Karpas-422 (cell line): ENCODE measurements around the gene COL15A1. TPM values are rescaled to one million over a fixed set of nuclear protein-coding genes. Genes with fewer than 3 reads are reported as not detected.

Experiments used
- DNase-seq: peaks from one replicate; pipeline ENCODE4 v3.0.0-alpha.2; 2015
- H2AFZ ChIP-seq: fragments of 200-600 bp; sonication (generic); 2 replicates; pipeline ENCODE4 v1.6.1; 2014; ENCODE audit warnings: antibody characterized with exemption, low read length, mixed read lengths
- H3K27ac ChIP-seq: fragments of 200-600 bp; sonication (generic); 2 replicates; pipeline ENCODE4 v1.5.1; 2014; ENCODE audit warnings: mild to moderate bottlenecking, low read length, moderate library complexity
- H3K27me3 ChIP-seq: fragments of 200-600 bp; sonication (generic); 2 replicates; pipeline ENCODE4 v1.6.1; 2014; ENCODE audit warnings: low read length, mixed read lengths
- H3K36me3 ChIP-seq: fragments of 200-600 bp; sonication (generic); 2 replicates; pipeline ENCODE4 v1.6.1; 2014; ENCODE audit warnings: low read length, mixed read lengths; ENCODE audit not compliant: insufficient read depth
- H3K4me1 ChIP-seq: fragments of 200-600 bp; sonication (generic); 2 replicates; pipeline ENCODE4 v1.6.1; 2014; ENCODE audit warnings: mild to moderate bottlenecking, low read length, mixed read lengths
- H3K4me2 ChIP-seq: fragments of 200-600 bp; sonication (generic); 2 replicates; pipeline ENCODE4 v1.6.1; 2014; ENCODE audit warnings: low read length, low read depth, mild to moderate bottlenecking; ENCODE audit not compliant: poor library complexity, severe bottlenecking
- H3K4me3 ChIP-seq: fragments of 200-600 bp; sonication (generic); 2 replicates; pipeline ENCODE4 v1.5.1; 2014; ENCODE audit warnings: mild to moderate bottlenecking, antibody characterized with exemption, low read length, mixed read lengths
- H3K79me2 ChIP-seq: fragments of 200-600 bp; sonication (generic); 2 replicates; pipeline ENCODE4 v1.6.1; 2014; ENCODE audit warnings: mild to moderate bottlenecking, low read length, mixed read lengths
- H3K9ac ChIP-seq: fragments of 200-600 bp; sonication (generic); 2 replicates; pipeline ENCODE4 v1.6.0; 2014; ENCODE audit warnings: low read length
- H3K9me2 ChIP-seq: fragments of 200-600 bp; sonication (generic), shearing (Covaris generic); replicated peaks from 2 replicates; pipeline ENCODE4 v1.6.0; 2014; ENCODE audit warnings: mild to moderate bottlenecking, low read length, moderate library complexity; ENCODE audit not compliant: insufficient read depth
- H3K9me3 ChIP-seq: fragments of 300-700, 200-600 bp; sonication (generic); 2 replicates; pipeline ENCODE4 v1.6.1; 2014; ENCODE audit warnings: low read length, mixed read lengths
- H4K20me1 ChIP-seq: fragments of 200-600 bp; sonication (generic); 2 replicates; pipeline ENCODE4 v1.6.1; 2014; ENCODE audit warnings: mild to moderate bottlenecking, antibody characterized with exemption, low read length, low read depth; ENCODE audit not compliant: insufficient read depth
- total RNA-seq: library from RNA; depleted of rRNA; stranded (reverse); fragments of >200 nt; shearing (Covaris generic); gene quantifications from 2 replicates; pipeline ENCODE4 v1.2.3, GENCODE V29; 2014; ENCODE audit warnings: low replicate concordance

Gene COL15A1
- total RNA-seq, 1 experiment from 2014 or later, result 0.93 TPM

GRCh38 chr9:98977246-98977714 lies 33.6 kb downstream of the COL15A1 start:
- Histone ChIP-seq H3K9me2 (no peaks in the 10 kb centered on the region), H3K4me1 (peaks cover 4% of the 10 kb centered on the region), H3K27me3 (0 out of 2 replicates have a peak, but pooled peaks cover 3% of the 10 kb centered on the region), H3K27ac (no peak overlapping the region), H3K4me2 (no peak overlapping the region), H4K20me1 (no peaks in the 10 kb centered on the region), H3K4me3 (no peak overlapping the region), H3K9ac (no peak overlapping the region), H3K9me3 (no peaks in the 10 kb centered on the region), H3K36me3 (no peaks in the 10 kb centered on the region), H3K79me2 (no peaks in the 10 kb centered on the region), H2AFZ (no peak overlapping the region)
- no peak for DNase-seq

DNA sequence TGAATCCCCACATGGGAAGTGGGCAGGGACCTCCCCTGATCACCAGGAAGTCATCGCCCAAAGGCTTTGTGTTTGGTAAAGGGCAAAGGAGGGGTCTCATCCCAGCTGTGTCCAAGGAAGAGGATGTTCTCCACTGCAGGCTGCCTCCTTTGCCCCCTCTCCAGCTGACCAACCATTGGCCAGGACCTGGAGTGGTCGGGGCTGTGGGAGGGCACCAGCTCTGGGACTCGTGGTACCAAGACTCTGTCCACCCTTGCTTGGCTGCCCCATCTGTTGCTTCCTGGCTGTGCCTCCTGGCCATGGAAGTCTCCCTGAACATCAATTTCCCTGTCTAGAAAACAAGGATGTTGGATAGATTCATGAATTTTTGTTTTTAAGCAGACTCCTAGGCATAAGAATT lies 34.1 kb downstream of the COL15A1 start:
- no peaks in the 10 kb centered on the region for H3K79me2 ChIP-seq

GRCh38 chr9:98978231-98978681 lies 34.5 kb downstream of the COL15A1 start:
- Histone ChIP-seq H3K4me2 (no peak overlapping the region), H2AFZ (no peak overlapping the region), H3K9me3 (no peaks in the 10 kb centered on the region), H3K27me3 (0 out of 2 replicates have a peak, but pooled peaks cover 3% of the 10 kb centered on the region), H3K9ac (no peak overlapping the region), H3K36me3 (no peaks in the 10 kb centered on the region), H3K9me2 (no peaks in the 10 kb centered on the region), H3K79me2 (no peaks in the 10 kb centered on the region), H4K20me1 (no peaks in the 10 kb centered on the region), H3K27ac (no peak overlapping the region), H3K4me1 (peaks cover 4% of the 10 kb centered on the region), H3K4me3 (no peak overlapping the region)
- DNase-seq, result no peak

More for the DNA sequence above, 34.1 kb downstream of the COL15A1 start:
- Histone ChIP-seq H3K27ac (no peak overlapping the region), H3K4me1 (peaks cover 4% of the 10 kb centered on the region), H2AFZ (no peak overlapping the region), H4K20me1 (no peaks in the 10 kb centered on the region), H3K9me3 (no peaks in the 10 kb centered on the region), H3K36me3 (no peaks in the 10 kb centered on the region), H3K4me3 (no peak overlapping the region), H3K4me2 (no peak overlapping the region), H3K9me2 (no peaks in the 10 kb centered on the region), H3K27me3 (0 out of 2 replicates have a peak, but pooled peaks cover 3% of the 10 kb centered on the region), H3K9ac (no peak overlapping the region)
- DNase-seq, result no peak

- no peaks in the 10 kb centered on the region for H3K79me2 ChIP-seq
- H3K9ac ChIP-seq, result no peak overlapping the region
- H3K27me3 ChIP-seq, result 0 out of 2 replicates have a peak, but pooled peaks cover 3% of the 10 kb centered on the region
- H2AFZ ChIP-seq, result no peak overlapping the region
- H3K9me2 ChIP-seq, result no peaks in the 10 kb centered on the region
- no peaks in the 10 kb centered on the region for H4K20me1 ChIP-seq
- no peak overlapping the region for H3K27ac ChIP-seq
- H3K9me3 ChIP-seq, result no peaks in the 10 kb centered on the region
- H3K4me3 ChIP-seq, result no peak overlapping the region
- peaks cover under 1% of the 10 kb centered on the region; the same call in 1 of the 2 replicates for H3K4me1 ChIP-seq
- no peak overlapping the region for H3K4me2 ChIP-seq
- H3K36me3 ChIP-seq, result no peaks in the 10 kb centered on the region
- DNase-seq, result no peak
Observed at GRCh38 chr9:98980291-98980690, 36.6 kb downstream of the COL15A1 start.

GRCh38 chr9:98983295-98984268 lies 39.9 kb downstream of the COL15A1 start:
- H3K4me2 ChIP-seq, result no peak overlapping the region
- no peaks in the 10 kb centered on the region for H3K36me3 ChIP-seq
- no peak overlapping the region for H3K27ac ChIP-seq
- 0 out of 2 replicates have a peak, but pooled peaks cover 3% of the 10 kb centered on the region for H3K4me1 ChIP-seq
- H3K4me3 ChIP-seq, result no peak overlapping the region
- no peak overlapping the region for H2AFZ ChIP-seq
- no peaks in the 10 kb centered on the region for H4K20me1 ChIP-seq
- H3K9ac ChIP-seq, result no peak overlapping the region
- no peak for DNase-seq
- no peaks in the 10 kb centered on the region for H3K27me3 ChIP-seq
- no peaks in the 10 kb centered on the region for H3K9me3 ChIP-seq
- H3K79me2 ChIP-seq, result no peaks in the 10 kb centered on the region
- H3K9me2 ChIP-seq, result no peaks in the 10 kb centered on the region

GRCh38 chr9:98985596-98985995 lies 41.9 kb downstream of the COL15A1 start:
- Histone ChIP-seq H3K79me2 (no peaks in the 10 kb centered on the region), H3K27me3 (no peaks in the 10 kb centered on the region), H3K4me2 (no peak overlapping the region), H3K27ac (no peak overlapping the region), H3K4me3 (no peak overlapping the region), H3K36me3 (no peaks in the 10 kb centered on the region), H4K20me1 (no peaks in the 10 kb centered on the region), H3K4me1 (0 out of 2 replicates have a peak, but pooled peaks cover 3% of the 10 kb centered on the region), H3K9me3 (no peaks in the 10 kb centered on the region), H2AFZ (no peak overlapping the region), H3K9me2 (no peaks in the 10 kb centered on the region), H3K9ac (no peak overlapping the region)
- no peak for DNase-seq

DNA sequence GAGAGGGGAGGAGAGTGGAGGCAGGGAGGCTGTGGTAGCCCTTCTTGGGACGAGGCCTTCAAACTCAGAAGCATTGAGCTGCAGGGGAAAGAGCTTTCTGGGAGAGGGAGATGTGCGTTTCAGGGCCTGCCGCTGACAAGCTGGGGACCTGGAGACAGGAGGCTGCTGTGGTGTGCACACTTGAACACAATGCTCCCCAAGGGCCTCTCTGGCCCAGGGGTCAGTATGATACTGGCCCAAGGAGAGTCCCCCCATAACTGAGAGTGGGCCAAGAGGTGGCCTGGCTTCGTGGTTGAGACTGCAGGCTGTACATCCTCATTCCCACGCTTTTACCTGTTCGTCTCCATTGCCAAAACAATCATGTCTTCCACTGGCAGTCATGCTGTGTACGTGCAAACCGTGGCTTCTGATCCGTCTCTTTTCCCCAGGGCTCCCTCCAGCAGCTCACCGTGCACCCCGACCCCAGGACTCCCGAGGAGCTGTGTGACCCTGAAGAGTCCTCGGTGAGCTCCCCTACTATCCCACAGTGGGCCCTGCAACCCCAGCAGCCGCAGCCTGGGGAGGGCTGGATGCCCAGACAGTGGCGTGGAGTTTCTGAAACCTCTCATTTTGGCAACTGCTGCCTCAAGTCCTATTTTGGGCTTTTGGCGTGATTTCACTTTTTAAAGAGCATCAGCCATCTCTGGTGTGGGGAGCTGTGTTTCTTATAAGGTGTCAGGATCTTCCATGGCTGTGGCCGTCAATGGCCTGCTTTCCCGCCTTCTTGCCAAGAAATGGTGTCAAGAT lies 43.4 kb downstream of the COL15A1 start:
- Histone ChIP-seq H4K20me1 (no peaks in the 10 kb centered on the region), H3K4me3 (no peak overlapping the region), H3K9me2 (no peaks in the 10 kb centered on the region), H3K4me2 (no peak overlapping the region), H3K4me1 (0 out of 2 replicates have a peak, but pooled peaks cover 3% of the 10 kb centered on the region), H3K9ac (no peak overlapping the region), H2AFZ (peak overlapping the region; percentile 43; the same call in 1 of the 2 replicates), H3K79me2 (no peaks in the 10 kb centered on the region), H3K9me3 (no peaks in the 10 kb centered on the region), H3K27ac (no peak overlapping the region), H3K36me3 (no peaks in the 10 kb centered on the region), H3K27me3 (no peaks in the 10 kb centered on the region)
- no peak for DNase-seq
